Nephron progenitor cell (in vitro differentiated cells): ENCODE measurements around the gene NTM.

Experiments used
- DNase-seq: peaks from one replicate; pipeline ENCODE4 v3.0.0; 2021
- H3K27ac Mint-ChIP-seq: 2 replicates; pipeline ENCODE4 v1.8.0; 2021; ENCODE audit warnings: mild to moderate bottlenecking, moderate library complexity, mixed read lengths
- H3K27me3 Mint-ChIP-seq: 2 replicates; pipeline ENCODE4 v1.8.0; 2021; ENCODE audit warnings: mild to moderate bottlenecking, low read depth, mixed read lengths; ENCODE audit not compliant: poor library complexity
- H3K36me3 Mint-ChIP-seq: 2 replicates; pipeline ENCODE4 v1.8.0; 2021; ENCODE audit warnings: low read depth, mixed read lengths
- H3K4me1 Mint-ChIP-seq: 2 replicates; pipeline ENCODE4 v1.8.0; 2021; ENCODE audit warnings: mixed read lengths
- H3K4me3 Mint-ChIP-seq: 2 replicates; pipeline ENCODE4 v1.8.0; 2021; ENCODE audit warnings: mild to moderate bottlenecking, moderate library complexity, mixed read lengths
- H3K9me3 Mint-ChIP-seq: 2 replicates; pipeline ENCODE4 v1.8.0; 2021; ENCODE audit warnings: mild to moderate bottlenecking, moderate library complexity, mixed read lengths
- CTCF ChIP-seq: fragments of 200-600 bp; sonication (generic); IDR thresholded peaks from 2 replicates; pipeline ENCODE4 v1.5.0; 2021; ENCODE audit warnings: antibody characterized with exemption

Gene NTM

GRCh38 chr11:131503017-131503416 is 132.6 kb downstream of the NTM start:
- H3K36me3 Mint-ChIP-seq: no peaks in the 10 kb centered on the region
- H3K4me3 Mint-ChIP-seq: no peak overlapping the region
- no peak for TF ChIP-seq CTCF
- peaks cover 13% of the 10 kb centered on the region for H3K9me3 Mint-ChIP-seq
- peaks cover 12% of the 10 kb centered on the region for H3K27me3 Mint-ChIP-seq
- H3K27ac Mint-ChIP-seq: no peak overlapping the region
- no peak for DNase-seq
- peaks cover 58% of the 10 kb centered on the region for H3K4me1 Mint-ChIP-seq

- peaks cover 19% of the 10 kb centered on the region for H3K9me3 Mint-ChIP-seq
- peak overlapping the region; percentile 44 for H3K27ac Mint-ChIP-seq
- H3K36me3 Mint-ChIP-seq: peaks cover 4% of the 10 kb centered on the region
- peak; percentile 59 for DNase-seq
- peaks cover 61% of the 10 kb centered on the region for H3K4me1 Mint-ChIP-seq
- TF ChIP-seq CTCF: no peak
- peaks cover 12% of the 10 kb centered on the region for H3K27me3 Mint-ChIP-seq
- H3K4me3 Mint-ChIP-seq: peak overlapping the region; percentile 61
These were observed 134.0 kb downstream of the NTM start for GRCh38 chr11:131504199-131504949.

- TF ChIP-seq CTCF: no peak
- DNase-seq: peak; percentile 64
- H3K4me3 Mint-ChIP-seq: no peak overlapping the region
- H3K27ac Mint-ChIP-seq: no peak overlapping the region
- H3K4me1 Mint-ChIP-seq: peaks cover 73% of the 10 kb centered on the region
- H3K9me3 Mint-ChIP-seq: peaks cover 20% of the 10 kb centered on the region
- H3K27me3 Mint-ChIP-seq: peaks cover 10% of the 10 kb centered on the region
- peaks cover 5% of the 10 kb centered on the region for H3K36me3 Mint-ChIP-seq
These were observed 135.9 kb downstream of the NTM start for GRCh38 chr11:131506348-131506747.

- no peak overlapping the region for H3K4me3 Mint-ChIP-seq
- H3K27me3 Mint-ChIP-seq: peaks cover 5% of the 10 kb centered on the region
- H3K4me1 Mint-ChIP-seq: peaks cover 44% of the 10 kb centered on the region
- H3K27ac Mint-ChIP-seq: no peak overlapping the region
- H3K36me3 Mint-ChIP-seq: peaks cover 5% of the 10 kb centered on the region
- H3K9me3 Mint-ChIP-seq: peaks cover 20% of the 10 kb centered on the region
- no peak for DNase-seq
- no peak for TF ChIP-seq CTCF
These were observed 140.2 kb downstream of the NTM start for GRCh38 chr11:131510662-131511061.

GRCh38 chr11:131511794-131512193 is 141.4 kb downstream of the NTM start:
- Mint-ChIP-seq H3K27me3 (peaks cover 5% of the 10 kb centered on the region), H3K36me3 (peaks cover 5% of the 10 kb centered on the region), H3K4me1 (peaks cover 33% of the 10 kb centered on the region), H3K4me3 (no peak overlapping the region), H3K27ac (no peak overlapping the region), H3K9me3 (peaks cover 15% of the 10 kb centered on the region)
- TF ChIP-seq CTCF: peak; percentile 65
- DNase-seq: peak; percentile 57

GRCh38 chr11:131512228-131512627 is 141.8 kb downstream of the NTM start:
- peaks cover 11% of the 10 kb centered on the region for H3K9me3 Mint-ChIP-seq
- H3K4me1 Mint-ChIP-seq: peaks cover 30% of the 10 kb centered on the region
- H3K4me3 Mint-ChIP-seq: no peak overlapping the region
- peaks cover 5% of the 10 kb centered on the region for H3K36me3 Mint-ChIP-seq
- DNase-seq: no peak
- peaks cover 5% of the 10 kb centered on the region for H3K27me3 Mint-ChIP-seq
- no peak for TF ChIP-seq CTCF
- H3K27ac Mint-ChIP-seq: no peak overlapping the region
